Motor neuron (in vitro differentiated cells): Measurements from ENCODE around the gene SLC7A10. TPM values are rescaled to one million over a fixed set of nuclear protein-coding genes. Genes with fewer than 3 reads are reported as not detected.

Experiments
- ATAC-seq, 8 experiments: fragments of 200-7000 bp; cut with Tn5 transposase; replicated peaks in 6 of 8; 2 replicates each; pipeline ENCODE4 v1.8.0; 2021; ENCODE audit warnings: mild to moderate bottlenecking in 8 of 8, moderate library complexity in 8 of 8
- H3K27ac ChIP-seq, 2 donors: fragments of 250-450 bp; sonication (Bioruptor Pico); 2 replicates each; pipeline ENCODE4 v1.9.0; 2021; ENCODE audit warnings: antibody characterized with exemption in 2 of 2, mild to moderate bottlenecking in 2 of 2, moderate library complexity in 1 of 2
- H3K4me1 ChIP-seq, 2 donors: fragments of 250-450 bp; sonication (Bioruptor Pico); replicated peaks in 1 of 2; 2 replicates each; pipeline ENCODE4 v1.6.1; 2021; ENCODE audit warnings: antibody characterized with exemption in 2 of 2, mild to moderate bottlenecking in 2 of 2, moderate library complexity in 1 of 2
- H3K4me3 ChIP-seq, 5 donors: fragments of 250-450 bp; sonication (Bioruptor Pico); 2 replicates each; pipeline ENCODE4 v1.9.0; 2021; ENCODE audit warnings: antibody characterized with exemption in 5 of 5, mild to moderate bottlenecking in 5 of 5, moderate library complexity in 4 of 5
- WGBS, 10 experiments: fragments of 450-650 bp; shearing (Covaris generic); methylation state at CpG; one replicate each; pipeline ENCODE4 v1.0.0; 2022; 5-methylcytosine and 5-hydroxymethylcytosine counted together
- in situ Hi-C, 9 experiments: fragments of 400-800 bp; cut with MboI; loops; one replicate each; pipeline ENCODE4 v1.15.0; 2021; ENCODE audit warnings: low sequenced_read_pairs in 9 of 9, low pct_unique_long_range_greater_than_20kb in 2 of 9; ENCODE audit not compliant: unreplicated experiment in 9 of 9
- total RNA-seq, 8 experiments: library from RNA; unstranded; fragments of 300-600 nt; gene quantifications; 2 replicates each; pipeline versions ENCODE4 v1.2.3 to v1.2.4, GENCODE V29; 2022

SLC7A10 gene
- total RNA-seq, 8 experiments from 2014 or later: 0.20 to 1.7 (median 0.43) TPM

DNA sequence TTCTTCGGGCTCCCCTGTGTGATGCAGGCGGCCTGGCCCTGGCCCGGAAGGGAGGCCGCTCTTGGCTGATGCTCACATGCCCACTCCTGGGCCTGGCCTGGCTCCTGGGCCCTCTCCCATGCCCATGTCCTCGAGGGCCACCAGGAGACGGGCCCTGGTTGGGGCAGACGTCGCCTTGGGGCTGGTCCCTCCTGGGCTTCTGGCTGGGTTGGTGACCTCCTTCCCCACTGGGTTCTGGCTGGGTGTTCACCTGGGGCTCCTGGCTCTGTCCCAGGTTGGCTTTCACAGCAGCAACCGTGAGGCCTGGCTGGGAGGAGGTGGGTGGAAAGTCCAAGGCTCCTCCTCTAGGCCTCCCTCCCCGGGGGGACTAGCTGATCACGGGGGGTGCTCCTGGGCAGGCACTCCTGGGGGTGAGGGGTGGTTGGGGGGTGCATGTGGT is 15.5 kb upstream of the SLC7A10 start:
- H3K4me1 ChIP-seq: no peaks in the 10 kb centered on the region
- in situ Hi-C loops: loop anchor here in 5 of 9 experiments (10.0 to 25.0 kb wide), 3 partner anchors 164 to 521 kb away; no protein-coding TSS in a partner anchor
- 70 to 100% methylated on average over 1 to 2 of the region's 11 CpGs; no CpG with 5 or more reads in 8 of the 10 experiments for WGBS, 10 experiments

GRCh38 chr19:33240181-33240771 is 14.6 kb upstream of the SLC7A10 start:
- ATAC-seq: no peak
- no peak overlapping the region for H3K27ac ChIP-seq

More for the DNA sequence above, 15.5 kb upstream of the SLC7A10 start:
- no peak overlapping the region for H3K4me3 ChIP-seq
- peak in 4 of 8 experiments; percentile 9 to 31 (median 18) for ATAC-seq
- no peak overlapping the region for H3K27ac ChIP-seq

GRCh38 chr19:33239223-33239975 is 13.7 kb upstream of the SLC7A10 start:
- no peak for ATAC-seq
- in situ Hi-C loops: loop anchor here in 7 of 9 experiments (10.0 to 25.0 kb wide), 5 partner anchors 165 to 525 kb away; no protein-coding TSS in a partner anchor
- 33 to 83% (median 57%) methylated on average over 1 to 6 of the region's 10 CpGs; no CpG with 5 or more reads in 1 of the 10 experiments for WGBS, 10 experiments

More at GRCh38 chr19:33240181-33240771, 14.6 kb upstream of the SLC7A10 start:
- in situ Hi-C loops: loop anchor here in 5 of 9 experiments (10.0 to 25.0 kb wide), 3 partner anchors 165 to 522 kb away; no protein-coding TSS in a partner anchor
- no peak overlapping the region for H3K4me3 ChIP-seq
- WGBS, 10 experiments: no CpG with 5 or more reads among the region's 8 CpGs
- no peaks in the 10 kb centered on the region for H3K4me1 ChIP-seq

DNA sequence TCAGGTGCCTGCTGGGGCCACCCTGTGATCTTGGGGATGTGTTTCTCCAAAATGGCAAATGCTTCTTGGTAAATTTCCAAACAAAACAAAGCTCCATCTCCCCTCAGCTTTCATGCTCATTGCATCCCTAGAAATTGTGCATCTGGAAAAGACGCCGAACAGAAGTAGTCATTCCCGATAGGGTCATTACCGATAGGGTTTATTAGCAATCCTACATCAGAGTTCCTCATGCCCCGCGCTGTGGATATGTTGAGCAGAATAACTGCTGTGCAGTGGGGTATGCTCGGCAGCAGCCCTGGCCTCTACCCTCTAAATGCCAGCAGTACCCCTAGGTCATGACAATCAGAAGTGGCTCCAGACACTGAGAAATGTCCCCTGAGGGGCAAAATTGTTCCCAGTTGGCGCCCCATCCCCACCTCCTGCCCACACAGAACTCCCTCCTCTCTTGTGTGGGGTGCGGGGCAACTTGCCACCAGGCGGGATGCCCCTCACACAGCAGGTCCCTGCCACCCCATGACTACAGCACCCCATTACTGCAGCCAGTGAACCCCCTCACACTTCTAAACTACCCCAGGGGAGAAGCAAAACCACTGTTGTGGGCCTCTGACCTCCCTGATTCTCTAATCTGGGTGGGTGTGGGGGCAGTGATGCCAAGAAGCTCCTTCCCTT is 13.0 kb upstream of the SLC7A10 start:
- in situ Hi-C loops: loop anchor here in 7 of 9 experiments (10.0 to 25.0 kb wide), 5 partner anchors 166 to 526 kb away; no protein-coding TSS in a partner anchor
- Histone ChIP-seq H3K4me1 (no peaks in the 10 kb centered on the region), H3K4me3 (no peak overlapping the region), H3K27ac (no peak overlapping the region)
- ATAC-seq: no peak
- WGBS, 10 experiments: 20 to 100% (median 91%) methylated on average over 1 to 7 of the region's 10 CpGs; no CpG with 5 or more reads in 5 of the 10 experiments

More at GRCh38 chr19:33239223-33239975, 13.7 kb upstream of the SLC7A10 start:
- Histone ChIP-seq H3K4me1 (no peaks in the 10 kb centered on the region), H3K4me3 (no peak overlapping the region), H3K27ac (no peak overlapping the region)

- in situ Hi-C loops: loop anchor here in 7 of 9 experiments (10.0 to 25.0 kb wide), 5 partner anchors 168 to 528 kb away; no protein-coding TSS in a partner anchor
Observed at GRCh38 chr19:33236696-33237390, 11.2 kb upstream of the SLC7A10 start.

DNA sequence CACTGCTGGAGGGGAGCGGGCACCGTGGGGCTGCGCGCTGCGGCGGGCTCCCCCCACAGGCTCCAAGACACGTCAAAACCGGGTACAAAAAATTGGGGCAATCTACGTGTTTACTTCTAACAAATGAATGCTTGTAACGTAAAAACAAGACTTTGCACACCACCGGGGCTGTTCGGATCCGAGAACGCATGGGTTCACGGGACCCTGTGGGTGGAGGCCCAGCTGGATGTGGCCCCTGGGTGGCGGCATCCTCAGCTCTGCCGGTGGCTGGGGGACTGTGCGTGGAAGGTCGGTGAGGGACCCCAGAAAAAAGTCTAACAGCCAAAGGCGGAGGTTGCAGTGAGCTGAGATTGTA is 10.3 kb upstream of the SLC7A10 start:
- Histone ChIP-seq H3K4me3 (no peak overlapping the region), H3K27ac (no peak overlapping the region), H3K4me1 (no peaks in the 10 kb centered on the region)
- in situ Hi-C loops: loop anchor here in 7 of 9 experiments (10.0 to 25.0 kb wide), 5 partner anchors 169 to 529 kb away; no protein-coding TSS in a partner anchor
- ATAC-seq: no peak
- 87 to 100% (median 95%) methylated on average over 1 to 10 of the region's 20 CpGs; no CpG with 5 or more reads in 6 of the 10 experiments for WGBS, 10 experiments

More at GRCh38 chr19:33236696-33237390, 11.2 kb upstream of the SLC7A10 start:
- no peaks in the 10 kb centered on the region for H3K4me1 ChIP-seq
- no peak overlapping the region for H3K4me3 ChIP-seq
- no peak for ATAC-seq
- H3K27ac ChIP-seq: no peak overlapping the region
- WGBS, 10 experiments: 0 to 100% (median 88%) methylated on average over 1 to 4 of the region's 16 CpGs; no CpG with 5 or more reads in 4 of the 10 experiments

DNA sequence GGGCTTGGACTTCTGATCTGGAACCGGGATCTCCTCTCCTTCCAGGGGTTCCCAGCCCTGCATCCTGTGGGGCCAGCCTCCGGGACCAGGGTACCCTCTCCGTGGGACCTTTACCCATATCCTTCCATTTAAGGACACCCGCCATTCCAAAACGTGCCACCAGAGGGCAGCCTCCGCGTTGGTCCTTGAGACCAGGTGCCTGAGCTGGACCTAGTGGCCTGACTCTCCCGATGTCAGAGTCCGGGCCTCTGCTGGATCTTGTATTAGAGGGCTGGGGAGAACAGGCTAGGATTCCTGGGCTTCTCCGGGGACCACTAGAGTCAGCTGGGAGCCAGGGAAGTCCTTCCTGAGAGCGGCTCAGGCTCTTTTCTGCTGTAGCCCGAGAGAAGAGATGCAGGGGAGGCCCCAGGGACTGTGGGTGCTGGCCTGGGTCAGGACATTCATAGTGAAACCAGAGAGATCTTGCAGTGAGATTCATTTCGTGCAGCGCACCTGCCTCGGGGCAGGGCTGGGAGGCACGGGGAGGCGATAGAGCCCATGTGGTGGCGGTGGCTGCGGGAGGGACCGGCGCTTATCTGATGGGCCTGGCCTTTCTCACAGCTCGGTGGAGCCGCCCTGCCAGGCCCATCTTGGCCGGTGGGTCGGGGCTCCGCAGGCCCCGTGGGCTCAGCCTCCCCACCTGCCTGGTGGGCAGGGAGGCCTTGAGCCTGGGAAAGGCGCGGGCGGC is 9.8 kb upstream of the SLC7A10 start:
- in situ Hi-C loops: loop anchor here in 7 of 9 experiments (10.0 to 25.0 kb wide), 5 partner anchors 169 to 529 kb away; no protein-coding TSS in a partner anchor
- no peak overlapping the region for H3K27ac ChIP-seq
- 0 to 40% (median 8%) methylated on average over 1 to 7 of the region's 30 CpGs; no CpG with 5 or more reads in 3 of the 10 experiments for WGBS, 10 experiments
- peak; percentile 71 to 92 (median 78) for ATAC-seq
- no peaks in the 10 kb centered on the region for H3K4me1 ChIP-seq
- no peak overlapping the region for H3K4me3 ChIP-seq

- 10 to 95% (median 35%) methylated on average over 1 to 4 of the region's 9 CpGs; no CpG with 5 or more reads in 6 of the 10 experiments for WGBS, 10 experiments
- Histone ChIP-seq H3K4me3 (no peak overlapping the region), H3K27ac (no peak overlapping the region), H3K4me1 (no peaks in the 10 kb centered on the region)
- in situ Hi-C loops: loop anchor here in 7 of 9 experiments (10.0 to 25.0 kb wide), 5 partner anchors 170 to 530 kb away; no protein-coding TSS in a partner anchor
- peak in 1 of 8 experiments; percentile 7 for ATAC-seq
Observed at GRCh38 chr19:33234736-33235135, 9.1 kb upstream of the SLC7A10 start.

- H3K27ac ChIP-seq: no peak overlapping the region
- no peaks in the 10 kb centered on the region for H3K4me1 ChIP-seq
- WGBS, 10 experiments: 60% methylated on average over 1 of the region's 8 CpGs; no CpG with 5 or more reads in 9 of the 10 experiments
- no peak for ATAC-seq
- in situ Hi-C loops: loop anchor here in 7 of 9 experiments (10.0 to 25.0 kb wide), 5 partner anchors 171 to 531 kb away; no protein-coding TSS in a partner anchor
- H3K4me3 ChIP-seq: no peak overlapping the region
Observed at GRCh38 chr19:33234092-33234491, 8.4 kb upstream of the SLC7A10 start.

GRCh38 chr19:33233056-33233873 is 7.6 kb upstream of the SLC7A10 start:
- in situ Hi-C loops: loop anchor here in 7 of 9 experiments (10.0 to 25.0 kb wide), 5 partner anchors 172 to 532 kb away; no protein-coding TSS in a partner anchor
- H3K4me3 ChIP-seq: no peak overlapping the region
- ATAC-seq: no peak
- H3K27ac ChIP-seq: no peak overlapping the region
- 59 to 95% (median 91%) methylated on average over 2 to 6 of the region's 9 CpGs; no CpG with 5 or more reads in 2 of the 10 experiments for WGBS, 10 experiments
- no peaks in the 10 kb centered on the region for H3K4me1 ChIP-seq
